ENCODE results near the gene ACTR3C. TPM values are rescaled to one million over a fixed set of nuclear protein-coding genes. Genes with fewer than 3 reads are reported as not detected.
"Not testable (repeated sequence)": the region's sequence is repeated elsewhere in the genome, so short reads cannot be mapped to it uniquely, and the experiment has no call there.

Gene ACTR3C
- total RNA-seq, 2 donors from 2014 or later, result 10.7 to 15.1 TPM

DNA sequence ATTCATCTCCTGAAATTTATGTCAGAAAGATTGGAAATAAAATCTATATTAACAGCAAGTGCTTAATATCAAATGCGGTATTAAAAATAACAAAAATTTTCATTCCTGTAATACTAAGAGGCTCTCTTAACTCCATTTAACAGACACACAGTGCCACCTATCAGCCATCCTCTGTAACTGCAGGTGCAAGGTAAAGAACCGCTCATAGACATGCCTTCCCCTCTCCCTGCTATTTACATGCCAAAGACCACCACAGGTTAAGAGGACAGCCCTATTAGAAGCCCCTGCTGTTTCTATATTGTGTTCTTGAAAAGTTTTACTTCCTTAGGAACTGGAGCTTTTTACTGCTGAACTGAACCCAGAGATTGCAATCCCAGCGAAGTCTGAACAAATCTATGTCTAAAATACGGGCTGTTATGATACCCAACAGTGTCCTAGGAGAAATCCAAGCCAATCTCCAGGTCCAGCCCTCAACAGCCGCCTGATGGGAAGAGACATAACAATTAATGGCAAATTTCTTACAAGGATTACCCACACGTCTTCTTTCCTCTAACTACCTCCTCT, 47.1 kb downstream of the ACTR3C start:
- not testable (repeated sequence) for DNase-seq (ENCODE audit: low spot score); H3K4me1 ChIP-seq (replicated peaks); H3K36me3 ChIP-seq; H3K27ac ChIP-seq; H3K27me3 ChIP-seq (replicated peaks; ENCODE audit: insufficient read depth); H3K4me3 ChIP-seq; H3K9me3 ChIP-seq
- intact Hi-C loops (cut with DNase I), result loop anchor here (10.0 kb wide), 1 partner anchor 391 kb away; no protein-coding TSS in a partner anchor
- 50% methylated on average over 6 of the region's 6 CpGs for WGBS
- TF ChIP-seq, protein P1, sequence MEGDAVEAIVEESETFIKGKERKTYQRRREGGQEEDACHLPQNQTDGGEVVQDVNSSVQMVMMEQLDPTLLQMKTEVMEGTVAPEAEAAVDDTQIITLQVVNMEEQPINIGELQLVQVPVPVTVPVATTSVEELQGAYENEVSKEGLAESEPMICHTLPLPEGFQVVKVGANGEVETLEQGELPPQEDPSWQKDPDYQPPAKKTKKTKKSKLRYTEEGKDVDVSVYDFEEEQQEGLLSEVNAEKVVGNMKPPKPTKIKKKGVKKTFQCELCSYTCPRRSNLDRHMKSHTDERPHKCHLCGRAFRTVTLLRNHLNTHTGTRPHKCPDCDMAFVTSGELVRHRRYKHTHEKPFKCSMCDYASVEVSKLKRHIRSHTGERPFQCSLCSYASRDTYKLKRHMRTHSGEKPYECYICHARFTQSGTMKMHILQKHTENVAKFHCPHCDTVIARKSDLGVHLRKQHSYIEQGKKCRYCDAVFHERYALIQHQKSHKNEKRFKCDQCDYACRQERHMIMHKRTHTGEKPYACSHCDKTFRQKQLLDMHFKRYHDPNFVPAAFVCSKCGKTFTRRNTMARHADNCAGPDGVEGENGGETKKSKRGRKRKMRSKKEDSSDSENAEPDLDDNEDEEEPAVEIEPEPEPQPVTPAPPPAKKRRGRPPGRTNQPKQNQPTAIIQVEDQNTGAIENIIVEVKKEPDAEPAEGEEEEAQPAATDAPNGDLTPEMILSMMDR (IDR thresholded peaks at IDR 0.05), result peak; percentile 24 to 80 (median 60)

DNA sequence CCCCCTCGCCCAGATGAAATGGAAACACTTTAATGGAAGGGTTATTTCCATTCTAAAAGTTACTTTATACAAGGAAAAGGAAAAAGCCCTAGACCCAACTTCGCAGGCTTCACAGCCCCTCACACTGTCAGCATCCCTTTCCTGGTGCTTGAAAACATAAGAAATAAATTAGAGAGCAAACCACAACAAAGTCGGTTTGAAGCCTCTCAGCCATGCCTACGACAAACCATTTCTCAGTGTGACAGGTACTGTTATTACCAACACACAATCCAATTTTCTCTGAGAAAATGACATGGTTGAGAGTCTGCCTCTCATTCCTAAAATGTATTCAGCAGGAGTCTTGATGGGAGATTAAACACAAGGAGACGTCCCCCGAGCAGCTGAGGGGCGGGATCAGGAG, 51.4 kb downstream of the ACTR3C start:
- WGBS, result 73% methylated on average over 6 of the region's 7 CpGs
- not testable (repeated sequence) for H3K27me3 ChIP-seq (replicated peaks; ENCODE audit: insufficient read depth); H3K9me3 ChIP-seq; DNase-seq (ENCODE audit: low spot score); H3K36me3 ChIP-seq; H3K4me1 ChIP-seq (replicated peaks); H3K4me3 ChIP-seq; H3K27ac ChIP-seq
- intact Hi-C loops (cut with DNase I), result loop anchor here (10.0 kb wide), 1 partner anchor 387 kb away; no protein-coding TSS in a partner anchor

DNA sequence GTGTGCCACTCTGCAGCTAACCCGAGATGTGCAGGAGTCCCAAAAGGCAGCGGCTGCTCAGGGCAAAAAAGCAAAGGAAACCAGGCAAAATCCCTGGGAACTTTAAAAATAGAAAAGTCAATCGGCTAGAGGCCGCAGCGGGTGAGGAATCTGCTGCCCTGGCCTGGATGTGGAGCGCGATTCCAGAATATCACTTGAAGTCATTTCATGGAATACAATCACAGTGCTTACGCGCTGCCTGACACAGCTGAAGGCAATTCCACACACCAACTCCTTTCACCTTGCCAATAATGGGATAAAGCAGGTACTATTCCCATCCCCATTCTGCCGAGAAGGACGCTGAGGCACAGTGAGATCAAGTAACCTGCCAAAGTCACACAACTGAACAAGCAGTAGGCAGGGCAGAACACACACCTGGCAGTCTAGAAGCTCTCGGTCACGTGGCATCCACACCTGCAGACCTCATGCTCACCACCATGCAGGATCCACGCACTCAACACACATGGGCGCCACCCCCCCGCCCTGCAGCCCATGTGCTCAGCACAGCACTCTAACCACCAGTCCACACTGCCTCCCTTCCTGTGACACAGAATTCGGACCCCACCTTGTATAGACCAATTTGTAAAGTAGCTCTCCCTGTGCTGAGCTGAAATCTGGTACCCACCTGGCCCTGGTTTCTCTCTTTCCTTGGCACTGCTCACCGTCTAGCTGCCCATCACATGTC, 53.1 kb downstream of the ACTR3C start:
- not testable (repeated sequence) for H3K27ac ChIP-seq; H3K4me1 ChIP-seq (replicated peaks); H3K36me3 ChIP-seq; H3K4me3 ChIP-seq; H3K27me3 ChIP-seq (replicated peaks; ENCODE audit: insufficient read depth); H3K9me3 ChIP-seq; DNase-seq (ENCODE audit: low spot score)
- intact Hi-C loops (cut with DNase I), result loop anchor here (10.0 kb wide), 1 partner anchor 385 kb away; no protein-coding TSS in a partner anchor
- WGBS, result 94% methylated on average over 8 of the region's 18 CpGs

DNA sequence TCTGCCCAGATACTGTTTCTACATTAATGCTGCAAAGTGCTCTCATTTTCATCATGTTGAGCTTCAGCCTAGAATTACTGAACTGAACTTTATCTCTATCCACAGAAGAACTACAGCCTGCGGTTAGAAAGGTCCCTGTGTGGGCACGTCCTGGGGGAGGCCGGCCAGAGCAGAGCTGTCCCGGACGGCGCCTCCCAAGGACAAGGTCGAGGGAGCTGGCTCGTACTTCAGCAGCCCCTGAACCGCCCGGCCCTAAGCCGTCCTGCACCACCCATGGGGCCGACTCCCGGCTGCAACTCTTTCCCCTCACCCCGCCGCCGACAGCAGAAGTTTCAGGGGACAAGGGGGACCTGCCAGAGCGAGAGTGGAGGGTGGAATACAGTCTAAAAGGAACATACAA, 54.5 kb downstream of the ACTR3C start:
- H3K27me3 ChIP-seq (replicated peaks; ENCODE audit: insufficient read depth); H3K4me3 ChIP-seq; H3K4me1 ChIP-seq (replicated peaks); H3K27ac ChIP-seq; DNase-seq (ENCODE audit: low spot score); H3K9me3 ChIP-seq; intact Hi-C loops (cut with DNase I); H3K36me3 ChIP-seq: not testable (repeated sequence)
- WGBS, result no CpG with 5 or more reads among the region's 17 CpGs

DNA sequence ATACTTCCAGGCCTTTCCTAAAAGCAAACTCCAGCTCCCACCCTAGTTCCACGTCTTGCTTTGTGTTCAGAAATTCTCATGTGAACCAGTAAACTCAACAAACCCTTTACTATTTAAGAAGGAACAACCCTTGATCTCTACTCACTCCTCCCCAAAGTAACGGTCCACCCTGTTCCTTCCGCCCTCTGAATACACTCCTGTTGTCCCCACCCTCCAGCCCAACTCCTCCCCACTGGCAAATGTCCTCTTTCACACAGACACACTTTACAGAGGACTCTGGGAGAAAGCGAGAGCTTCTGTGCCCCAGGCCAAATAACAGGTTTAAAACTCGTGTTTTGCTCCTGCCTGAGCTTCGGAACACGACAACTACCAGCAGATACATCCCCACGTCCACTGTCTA, 55.1 kb downstream of the ACTR3C start:
- H3K36me3 ChIP-seq; DNase-seq (ENCODE audit: low spot score); H3K9me3 ChIP-seq; H3K27ac ChIP-seq; intact Hi-C loops (cut with DNase I); H3K27me3 ChIP-seq (replicated peaks; ENCODE audit: insufficient read depth); H3K4me1 ChIP-seq (replicated peaks); H3K4me3 ChIP-seq: not testable (repeated sequence)
- 67% methylated on average over 2 of the region's 8 CpGs for WGBS

DNA sequence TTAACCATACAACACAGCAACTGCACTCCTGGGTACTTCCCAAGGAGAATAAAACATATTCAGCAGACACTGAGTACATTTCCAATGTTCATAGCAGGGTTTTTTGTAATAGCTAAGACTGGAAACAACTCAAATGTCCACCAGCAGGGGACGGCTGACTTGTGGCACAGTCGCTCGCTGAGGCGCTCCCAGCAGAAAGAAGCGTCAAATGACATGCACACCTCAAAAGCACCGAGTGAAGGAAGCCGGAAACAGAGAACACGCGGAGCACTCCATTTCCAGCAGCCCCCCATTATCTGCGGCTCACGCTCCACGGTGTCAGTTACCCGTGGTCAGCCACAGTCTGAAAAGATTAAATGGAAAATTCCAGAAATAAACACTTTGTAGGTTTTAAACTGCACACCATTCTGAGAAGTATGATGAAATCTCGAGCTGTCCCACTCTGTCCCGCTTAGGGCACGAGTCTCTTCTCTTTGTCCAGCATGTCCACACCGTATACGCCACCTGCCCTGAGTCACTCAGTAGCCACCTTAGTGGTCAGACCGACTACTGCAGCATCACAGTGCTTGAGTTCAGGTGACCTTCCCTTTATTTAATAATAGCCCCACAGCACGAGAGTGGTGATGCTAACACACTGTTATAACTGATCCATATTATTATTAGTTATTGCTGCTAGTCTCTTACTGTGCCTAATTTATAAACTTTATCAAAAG, 56.2 kb downstream of the ACTR3C start:
- intact Hi-C loops (cut with DNase I); H3K4me3 ChIP-seq; H3K27ac ChIP-seq; H3K4me1 ChIP-seq (replicated peaks); H3K36me3 ChIP-seq; H3K27me3 ChIP-seq (replicated peaks; ENCODE audit: insufficient read depth); DNase-seq (ENCODE audit: low spot score); H3K9me3 ChIP-seq: not testable (repeated sequence)
- WGBS, result 86% methylated on average over 20 of the region's 20 CpGs

DNA sequence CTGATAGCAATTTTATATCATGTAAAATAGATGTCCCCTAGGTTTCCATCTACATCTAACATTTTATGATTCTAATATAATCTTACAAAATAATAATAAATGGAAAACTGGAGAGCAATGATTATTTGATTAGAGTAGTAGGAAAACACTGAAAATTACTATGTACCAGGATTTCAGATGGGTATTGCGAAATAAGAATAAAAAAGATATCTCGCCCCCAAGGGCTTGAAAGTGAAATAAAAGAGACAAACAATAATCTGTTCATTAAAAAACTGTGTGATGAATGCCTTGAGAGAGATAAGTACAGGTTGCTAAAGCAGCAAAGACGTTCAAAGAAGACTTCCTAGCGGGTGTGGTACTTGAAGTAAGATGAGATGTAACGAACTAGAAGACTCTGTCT, 60.7 kb downstream of the ACTR3C start:
- H3K27me3 ChIP-seq (replicated peaks; ENCODE audit: insufficient read depth); H3K36me3 ChIP-seq; intact Hi-C loops (cut with DNase I); DNase-seq (ENCODE audit: low spot score); H3K4me1 ChIP-seq (replicated peaks); H3K9me3 ChIP-seq; H3K27ac ChIP-seq; H3K4me3 ChIP-seq: not testable (repeated sequence)
- WGBS, result 80% methylated on average over 5 of the region's 5 CpGs

DNA sequence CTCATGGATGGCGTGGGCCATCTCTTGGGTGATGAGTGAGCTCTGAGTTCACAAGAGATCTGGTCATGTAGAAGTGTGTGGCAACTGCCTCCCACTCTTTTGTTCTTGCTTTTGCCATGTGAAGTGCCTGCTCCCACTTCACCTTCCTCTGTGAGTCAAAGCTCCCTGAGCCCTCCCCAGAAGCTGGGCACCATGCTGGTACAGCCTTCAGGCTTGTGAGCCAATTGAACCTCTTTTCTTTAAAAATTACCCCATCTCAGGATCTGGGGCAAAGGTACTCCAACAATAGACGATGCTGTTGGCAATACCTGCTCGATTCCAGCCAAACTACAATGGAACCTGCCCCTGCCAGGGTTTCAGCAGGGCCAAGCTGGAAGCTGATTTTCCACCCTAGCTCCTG, 75.6 kb downstream of the ACTR3C start:
- DNase-seq (ENCODE audit: low spot score); H3K4me3 ChIP-seq; H3K27me3 ChIP-seq (replicated peaks; ENCODE audit: insufficient read depth); H3K27ac ChIP-seq; intact Hi-C loops (cut with DNase I); H3K9me3 ChIP-seq; H3K4me1 ChIP-seq (replicated peaks); H3K36me3 ChIP-seq: not testable (repeated sequence)
- 97% methylated on average over 2 of the region's 3 CpGs for WGBS

DNA sequence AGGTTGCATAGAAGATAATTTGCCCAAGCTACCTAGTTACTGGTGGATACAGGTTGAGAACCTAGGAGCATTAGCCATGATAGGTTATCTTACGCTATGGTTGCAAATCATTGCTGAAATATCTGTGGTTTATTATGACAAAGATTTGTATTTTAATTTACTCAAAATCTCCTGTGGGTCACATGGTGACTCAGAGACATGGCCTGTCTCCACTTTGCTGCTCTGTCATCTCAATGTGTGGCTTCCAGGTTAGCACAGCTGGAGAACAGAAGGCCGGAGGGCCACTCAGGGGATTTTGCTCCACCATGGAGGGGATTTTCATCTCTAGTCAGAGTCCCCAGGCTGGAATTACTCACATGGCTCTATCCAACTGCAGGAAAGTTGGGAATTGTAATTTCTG, 78.1 kb downstream of the ACTR3C start:
- H3K4me1 ChIP-seq (replicated peaks); intact Hi-C loops (cut with DNase I); H3K9me3 ChIP-seq; DNase-seq (ENCODE audit: low spot score); H3K27me3 ChIP-seq (replicated peaks; ENCODE audit: insufficient read depth); H3K36me3 ChIP-seq; H3K4me3 ChIP-seq; H3K27ac ChIP-seq: not testable (repeated sequence)
- 85% methylated on average over 2 of the region's 2 CpGs for WGBS

DNA sequence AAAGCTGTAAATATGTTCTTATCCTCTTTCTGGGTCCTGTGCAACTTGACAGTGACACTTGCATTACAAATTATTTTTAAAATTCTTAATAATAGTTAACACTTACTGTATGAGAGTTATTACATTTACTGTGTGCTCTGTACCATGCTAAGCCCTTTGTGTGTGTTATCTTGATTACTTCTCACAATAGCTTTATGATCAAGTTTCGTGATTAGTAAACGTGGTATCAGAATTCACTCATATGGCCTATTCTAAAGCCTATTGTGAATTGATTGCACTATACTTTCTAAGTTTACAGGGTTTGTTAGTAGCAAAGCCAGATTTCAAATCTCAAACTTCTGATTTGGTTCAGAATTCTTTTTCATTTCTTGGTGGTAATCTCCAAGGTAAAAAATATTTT, 80.4 kb downstream of the ACTR3C start:
- H3K27ac ChIP-seq; intact Hi-C loops (cut with DNase I); H3K36me3 ChIP-seq; H3K27me3 ChIP-seq (replicated peaks; ENCODE audit: insufficient read depth); H3K4me3 ChIP-seq; H3K9me3 ChIP-seq; H3K4me1 ChIP-seq (replicated peaks); DNase-seq (ENCODE audit: low spot score): not testable (repeated sequence)
- WGBS, result 56% methylated on average over 2 of the region's 2 CpGs

DNA sequence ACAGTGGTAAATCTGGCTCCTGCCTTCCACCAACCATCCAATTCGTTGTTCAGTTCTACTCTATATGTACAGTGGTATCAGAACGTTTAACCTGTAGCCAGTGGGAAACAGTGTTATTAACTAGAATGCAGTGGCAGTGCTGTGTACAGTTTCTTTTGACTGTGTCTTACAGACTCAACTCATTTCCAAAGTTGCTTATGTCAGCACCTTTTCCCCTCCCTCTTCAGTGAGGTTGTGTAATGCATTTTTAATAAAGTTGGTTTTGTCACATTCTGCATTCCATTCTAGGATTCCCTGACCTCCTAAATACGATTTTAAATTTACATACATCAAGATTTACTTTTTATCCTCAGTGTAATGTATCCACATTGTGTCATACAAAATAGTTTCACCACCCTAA, 97.9 kb downstream of the ACTR3C start:
- H3K9me3 ChIP-seq; H3K27me3 ChIP-seq (replicated peaks; ENCODE audit: insufficient read depth); H3K36me3 ChIP-seq; DNase-seq (ENCODE audit: low spot score); H3K4me3 ChIP-seq; H3K4me1 ChIP-seq (replicated peaks); intact Hi-C loops (cut with DNase I); H3K27ac ChIP-seq: not testable (repeated sequence)
- 66% methylated on average over 3 of the region's 3 CpGs for WGBS

Measured in prostate gland (tissue), 2 donors.